GM12878 (cell line): ENCODE measurements around the gene SORBS2. TPM values are rescaled to one million over a fixed set of nuclear protein-coding genes. Genes with fewer than 3 reads are reported as not detected.

Source experiments
- ATAC-seq: fragments of 200-7000 bp; cut with Tn5 transposase; 3 replicates; pipeline ENCODE4 v1.9.1; 2020; ENCODE audit warnings: mild to moderate bottlenecking, moderate library complexity
- BruUV-seq: library from RNA; stranded (reverse); fragments of 400-500 nt; replicated peaks from 2 replicates; lab custom pipeline; 2021; lab: Mats Ljungman, UMichigan
- CTCF ChIA-PET: fragments of 300-600 bp; sonication (Branson Sonifier 250); formaldehyde crosslinking; extraction: SDS; loops from one replicate; lab custom pipeline; 2021; ENCODE audit warnings: inconsistent platforms; lab: Yijun Ruan, JAX
- POLR2A ChIA-PET: fragments of 350-600 bp; formaldehyde crosslinking; extraction: SDS; loops from one replicate; lab custom pipeline; 2021; ENCODE audit warnings: inconsistent platforms; lab: Charles Lee
- RAD21 ChIA-PET: fragments of 300-600 bp; sonication (Branson Sonifier 250); formaldehyde crosslinking; loops from one replicate; lab custom pipeline; 2023; ENCODE audit warnings: antibody characterized with exemption; ENCODE audit not compliant: unreplicated experiment; lab: Charles Lee
- SMC1A ChIA-PET: fragments of 300-600 bp; sonication (Branson Sonifier 250); formaldehyde crosslinking; loops from one replicate; lab custom pipeline; 2023; ENCODE audit not compliant: unreplicated experiment, uncharacterized antibody; lab: Charles Lee
- DNase-seq: peaks from one replicate; pipeline ENCODE4 v3.0.0-alpha.2; 2011; ENCODE audit warnings: low read depth, low spot score
- FAIRE-seq: peaks from 3 replicates; lab custom pipeline; 2011; peaks lifted over from hg19 to GRCh38; lab: Jason Lieb, UNC
- H2AFZ ChIP-seq: 2 replicates; pipeline ENCODE4 v1.6.0; 2011; ENCODE audit warnings: low read depth, low read length, control low read depth; ENCODE audit not compliant: control insufficient read depth
- H3K27ac ChIP-seq: 2 replicates; pipeline ENCODE4 v1.5.1; 2011; ENCODE audit warnings: control low read depth; ENCODE audit not compliant: control insufficient read depth, insufficient read depth
- H3K27me3 ChIP-seq, 2 experiments: replicated peaks in 1 of 2; 2 replicates each; pipeline versions ENCODE4 v1.6.0 to v1.6.1; 2011; ENCODE audit warnings: low read length in 1 of 2; ENCODE audit not compliant: control insufficient read depth in 2 of 2, insufficient read depth in 2 of 2
- H3K36me3 ChIP-seq, 2 experiments: 2 replicates each; pipeline ENCODE4 v1.5.1; 2011; ENCODE audit warnings: low read length in 1 of 2; ENCODE audit not compliant: control insufficient read depth in 2 of 2, insufficient read depth in 2 of 2
- H3K4me1 ChIP-seq: 2 replicates; pipeline ENCODE4 v1.6.1; 2011; ENCODE audit warnings: mild to moderate bottlenecking, low read length, moderate library complexity, mixed read lengths; ENCODE audit not compliant: control insufficient read depth, insufficient read depth
- H3K4me2 ChIP-seq: 2 replicates; pipeline ENCODE4 v1.6.0; 2011; ENCODE audit warnings: control low read depth; ENCODE audit not compliant: control insufficient read depth, insufficient read depth
- H3K4me3 ChIP-seq: fragments of 200-600 bp; sonication (generic); 2 replicates; pipeline ENCODE4 v1.5.1; 2016
- H3K79me2 ChIP-seq: 2 replicates; pipeline ENCODE4 v1.6.0; 2011; ENCODE audit warnings: low read length; ENCODE audit not compliant: control insufficient read depth, insufficient read depth
- H3K9ac ChIP-seq: 2 replicates; pipeline ENCODE4 v1.8.0; 2011; ENCODE audit warnings: low read length, control low read depth, mixed read lengths; ENCODE audit not compliant: control insufficient read depth, insufficient read depth
- H3K9me3 ChIP-seq: replicated peaks from 3 replicates; pipeline ENCODE4 v1.5.1; 2011; ENCODE audit warnings: mild to moderate bottlenecking, low read length; ENCODE audit not compliant: control insufficient read depth, insufficient read depth
- H4K20me1 ChIP-seq: 2 replicates; pipeline ENCODE4 v1.6.0; 2011; ENCODE audit not compliant: control insufficient read depth, insufficient read depth
- ATF3 ChIP-seq: IDR thresholded peaks from 2 replicates; pipeline ENCODE4 v1.6.1; 2011; ENCODE audit warnings: low read depth, mild to moderate bottlenecking, low read length, moderate library complexity, borderline replicate concordance; ENCODE audit errors: extremely low read depth
- BRCA1 ChIP-seq: IDR thresholded peaks from 2 replicates; pipeline ENCODE4 v1.6.1; 2011; ENCODE audit warnings: low read depth, low read length, improper control_type of control experiment
- CBFB ChIP-seq: IDR thresholded peaks from 2 replicates; pipeline ENCODE4 v1.6.1; 2016; ENCODE audit warnings: antibody characterized with exemption, low read depth
- CHD4 ChIP-seq: fragments of 200-600 bp; sonication (generic); IDR thresholded peaks from 2 replicates; pipeline ENCODE4 v1.6.1; 2016; ENCODE audit warnings: mild to moderate bottlenecking
- CTCF ChIP-seq, 3 experiments: IDR thresholded peaks in 2 of 3; conservative IDR thresholded peaks in 1 of 3; 2 replicates each; pipeline ENCODE4 v1.5.1; 2011; ENCODE audit warnings: low read depth in 3 of 3, low read length in 3 of 3, mild to moderate bottlenecking in 3 of 3, control low read depth in 2 of 3, moderate library complexity in 2 of 3, inconsistent platforms in 1 of 3, mixed read lengths in 1 of 3; ENCODE audit not compliant: control insufficient read depth in 2 of 3, insufficient read depth in 1 of 3; ENCODE audit errors: extremely low read depth in 1 of 3
- EED ChIP-seq: sonication (generic); IDR thresholded peaks from 2 replicates; pipeline ENCODE4 v1.6.1; 2016; ENCODE audit warnings: antibody characterized with exemption, low read depth
- HCFC1 ChIP-seq: fragments of 150-350 bp; IDR thresholded peaks from 2 replicates; pipeline ENCODE4 v1.6.1; 2014; ENCODE audit warnings: low read length
- IKZF1 ChIP-seq: fragments of 450-650 bp; conservative IDR thresholded peaks from 2 replicates; pipeline ENCODE4 v1.6.1; 2017; ENCODE audit warnings: antibody characterized with exemption, mild to moderate bottlenecking
- KLF5 ChIP-seq: fragments of 450-650 bp; IDR thresholded peaks from 2 replicates; pipeline ENCODE4 v1.6.1; 2014; ENCODE audit warnings: mild to moderate bottlenecking; ENCODE audit not compliant: partially characterized antibody
- MTA3 ChIP-seq: IDR thresholded peaks from 2 replicates; pipeline ENCODE4 v1.6.1; 2012; ENCODE audit warnings: low read length, inconsistent platforms, borderline replicate concordance
- PAX5 ChIP-seq: IDR thresholded peaks from 2 replicates; pipeline ENCODE4 v1.6.1; 2011; ENCODE audit warnings: low read depth, low read length, borderline replicate concordance
- SIX5 ChIP-seq: IDR thresholded peaks from 2 replicates; pipeline ENCODE4 v1.6.1; 2011; ENCODE audit warnings: mild to moderate bottlenecking, low read depth, low read length, moderate library complexity; ENCODE audit not compliant: severe bottlenecking
- SMARCA5 ChIP-seq: fragments of 450-650 bp; IDR thresholded peaks from 2 replicates; pipeline ENCODE4 v1.6.1; 2017; ENCODE audit warnings: mild to moderate bottlenecking
- TCF7 ChIP-seq: IDR thresholded peaks from 2 replicates; pipeline ENCODE4 v1.6.1; 2014; ENCODE audit warnings: antibody characterized with exemption, borderline replicate concordance
- ZNF384 ChIP-seq: IDR thresholded peaks from 2 replicates; pipeline ENCODE4 v1.6.1; 2012; ENCODE audit warnings: low read depth, mild to moderate bottlenecking, low read length, improper control_type of control experiment, borderline replicate concordance
- WGBS: methylation state at CpG from one replicate; pipeline ENCODE4 v1.1.6; 2016; ENCODE audit warnings: low lambda C conversion rate; ENCODE audit not compliant: insufficient replicate concordance, insufficient coverage; ENCODE audit errors: missing lambda C conversion rate; 5-methylcytosine and 5-hydroxymethylcytosine counted together
- in situ Hi-C: fragments of 300-500 bp; cut with MboI; formaldehyde crosslinking; loops from 9 replicates; pipeline ENCODE4 v1.14.3; 2018; ENCODE audit warnings: mixed read lengths
- intact Hi-C: fragments of 100-400 bp; cut with micrococcal nuclease; formaldehyde crosslinking; loops from one replicate; pipeline ENCODE4 v1.14.2; 2022; ENCODE audit not compliant: unreplicated experiment
- polyA plus RNA-seq, 11 experiments: library from polyadenylated mRNA; depleted of rRNA in 4 of 11; unstranded in 6 of 11; stranded (reverse) in 5 of 11; fragments of >200 nt; fragmentation: Nextera tagmentation in 4 of 11; fragmentation: Illumina TruSeq in 1 of 11; extraction: Ambion mirVana in 4 of 11; extraction: Trizol in 1 of 11; gene quantifications; 1 replicate in 1 of 11; 2 replicates in 10 of 11; pipeline versions ENCODE4 v1.2.1 to v1.2.3, GENCODE V29; 2011 to 2016; ENCODE audit warnings: inconsistent platforms in 2 of 11, missing spikeins in 2 of 11, low read depth in 1 of 11
- total RNA-seq, 4 experiments: library from RNA; depleted of rRNA in 3 of 4; stranded (reverse); fragments of >200 nt in 3 of 4; fragmentation: Illumina TruSeq in 1 of 4; extraction: Trizol in 1 of 4; gene quantifications; 2 replicates each; pipeline versions ENCODE4 v1.2.1 to v1.2.3, GENCODE V29; 2013 to 2021
- TF ChIP-seq, protein P1 (sequence below): fragments of 450-650 bp; IDR thresholded peaks from 2 replicates; pipeline ENCODE4 v1.6.1; 2017; ENCODE audit warnings: mild to moderate bottlenecking, low read depth, inconsistent platforms; ENCODE audit not compliant: poor library complexity, severe bottlenecking
- TF ChIP-seq, protein P2 (sequence below): fragments of 150-350 bp; IDR thresholded peaks from 2 replicates; pipeline ENCODE4 v1.6.1; 2014; ENCODE audit warnings: mild to moderate bottlenecking, low read depth, low read length

Gene SORBS2
- total and polyA plus RNA-seq, 10 of the 15 experiments (the other 5 are each of a cell fraction or from before 2014, with no cell fraction given) = 0.06 to 3.0 (median 0.79) TPM

- TF ChIP-seq, protein P1, sequence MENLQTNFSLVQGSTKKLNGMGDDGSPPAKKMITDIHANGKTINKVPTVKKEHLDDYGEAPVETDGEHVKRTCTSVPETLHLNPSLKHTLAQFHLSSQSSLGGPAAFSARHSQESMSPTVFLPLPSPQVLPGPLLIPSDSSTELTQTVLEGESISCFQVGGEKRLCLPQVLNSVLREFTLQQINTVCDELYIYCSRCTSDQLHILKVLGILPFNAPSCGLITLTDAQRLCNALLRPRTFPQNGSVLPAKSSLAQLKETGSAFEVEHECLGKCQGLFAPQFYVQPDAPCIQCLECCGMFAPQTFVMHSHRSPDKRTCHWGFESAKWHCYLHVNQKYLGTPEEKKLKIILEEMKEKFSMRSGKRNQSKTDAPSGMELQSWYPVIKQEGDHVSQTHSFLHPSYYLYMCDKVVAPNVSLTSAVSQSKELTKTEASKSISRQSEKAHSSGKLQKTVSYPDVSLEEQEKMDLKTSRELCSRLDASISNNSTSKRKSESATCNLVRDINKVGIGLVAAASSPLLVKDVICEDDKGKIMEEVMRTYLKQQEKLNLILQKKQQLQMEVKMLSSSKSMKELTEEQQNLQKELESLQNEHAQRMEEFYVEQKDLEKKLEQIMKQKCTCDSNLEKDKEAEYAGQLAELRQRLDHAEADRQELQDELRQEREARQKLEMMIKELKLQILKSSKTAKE = no peak
- TF ChIP-seq PAX5 (no peak), ATF3 (no peak), ZNF384 (no peak), MTA3 (no peak), KLF5 (no peak), IKZF1 (no peak), TCF7 (no peak), CHD4 (no peak), HCFC1 (no peak), EED (no peak), CBFB (no peak), SMARCA5 (no peak), BRCA1 (no peak), SIX5 (no peak), CTCF (IDR thresholded peaks at IDR 0.05 in 2 of 3, conservative IDR thresholded peaks at IDR 0.05 in 1 of 3; ENCODE audit: control insufficient read depth in 2 of 3, extremely low read depth in 1 of 3, insufficient read depth in 1 of 3, low read depth in 3 of 3, low read length in 3 of 3) (no peak)
- TF ChIP-seq, protein P2, sequence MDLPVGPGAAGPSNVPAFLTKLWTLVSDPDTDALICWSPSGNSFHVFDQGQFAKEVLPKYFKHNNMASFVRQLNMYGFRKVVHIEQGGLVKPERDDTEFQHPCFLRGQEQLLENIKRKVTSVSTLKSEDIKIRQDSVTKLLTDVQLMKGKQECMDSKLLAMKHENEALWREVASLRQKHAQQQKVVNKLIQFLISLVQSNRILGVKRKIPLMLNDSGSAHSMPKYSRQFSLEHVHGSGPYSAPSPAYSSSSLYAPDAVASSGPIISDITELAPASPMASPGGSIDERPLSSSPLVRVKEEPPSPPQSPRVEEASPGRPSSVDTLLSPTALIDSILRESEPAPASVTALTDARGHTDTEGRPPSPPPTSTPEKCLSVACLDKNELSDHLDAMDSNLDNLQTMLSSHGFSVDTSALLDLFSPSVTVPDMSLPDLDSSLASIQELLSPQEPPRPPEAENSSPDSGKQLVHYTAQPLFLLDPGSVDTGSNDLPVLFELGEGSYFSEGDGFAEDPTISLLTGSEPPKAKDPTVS = no peak
- ChIA-PET SMC1A (interaction anchor here (0.6 kb wide), 1 partner anchor 560 kb away, joined by 3 read pairs; no protein-coding TSS in a partner anchor), POLR2A (no interaction called here), CTCF (no interaction called here), RAD21 (no interaction called here)
- intact Hi-C loops (no loop called here), in situ Hi-C loops (no loop called here)
- ATAC-seq = no peak
- Histone ChIP-seq H2AFZ (no peak overlapping the region), H3K9me3 (no peaks in the 10 kb centered on the region; the same call in 2 of the 3 replicates), H3K36me3 (no peaks in the 10 kb centered on the region), H3K4me2 (no peak overlapping the region), H3K27me3 (no peaks in the 10 kb centered on the region), H3K4me3 (no peak overlapping the region), H3K27ac (no peak overlapping the region), H3K79me2 (no peaks in the 10 kb centered on the region), H3K4me1 (no peaks in the 10 kb centered on the region), H3K9ac (no peak overlapping the region), H4K20me1 (no peaks in the 10 kb centered on the region)
- DNase-seq = no peak
- FAIRE-seq = no peak
- WGBS = 0% methylated on average over 1 of the region's 1 CpG
- no TSS peak for BruUV-seq
Measured at GRCh38 chr4:185826381-185826780, 14.4 kb upstream of the SORBS2 start.
